Neutrophil (primary cell): ENCODE measurements around the gene DGLUCY.

ENCODE experiments used
- H3K27ac ChIP-seq: fragments of 200-600 bp; sonication (generic); 2 replicates; pipeline ENCODE4 v1.5.1; 2016; ENCODE audit warnings: mild to moderate bottlenecking, moderate library complexity
- H3K27me3 ChIP-seq: fragments of 200-600 bp; sonication (generic); 2 replicates; pipeline ENCODE4 v1.6.0; 2016; ENCODE audit warnings: mild to moderate bottlenecking
- H3K36me3 ChIP-seq: fragments of 200-600 bp; sonication (generic); 2 replicates; pipeline ENCODE4 v1.5.1; 2017
- H3K4me1 ChIP-seq, 2 experiments: fragments of 200-600 bp in 1 of 2; sonication (generic) in 1 of 2; 1 replicate in 1 of 2; 2 replicates in 1 of 2; pipeline versions ENCODE4 v1.5.1 to v1.6.1; 2013 to 2016; ENCODE audit warnings: low read depth in 1 of 2, low read length in 1 of 2, mild to moderate bottlenecking in 1 of 2, moderate library complexity in 1 of 2; ENCODE audit not compliant: control insufficient read depth in 1 of 2, insufficient read depth in 1 of 2
- H3K4me3 ChIP-seq, 2 experiments: fragments of 200-600 bp in 1 of 2; sonication (generic) in 1 of 2; 1 replicate in 1 of 2; 2 replicates in 1 of 2; pipeline ENCODE4 v1.5.1; 2013 to 2016; ENCODE audit warnings: low read depth in 1 of 2, low read length in 1 of 2, mild to moderate bottlenecking in 1 of 2, moderate library complexity in 1 of 2
- H3K9me3 ChIP-seq: fragments of 200-600 bp; sonication (generic); 2 replicates; pipeline ENCODE4 v1.5.1; 2016
- TF ChIP-seq, protein P1 (sequence below): fragments of 200-600 bp; sonication (generic); IDR thresholded peaks from 2 replicates; pipeline ENCODE4 v1.5.1; 2016; ENCODE audit warnings: antibody characterized with exemption

DGLUCY gene

GRCh38 chr14:91125271-91125660 lies 11.4 kb downstream of the DGLUCY start:
- peak overlapping the region; percentile 36 to 56 for H3K4me3 ChIP-seq
- H3K4me1 ChIP-seq = peaks cover 98 to 99% of the 10 kb centered on the region in 2 experiments
- H3K27ac ChIP-seq = peak overlapping the region; percentile 100
- no peaks in the 10 kb centered on the region for H3K9me3 ChIP-seq
- TF ChIP-seq, protein P1, sequence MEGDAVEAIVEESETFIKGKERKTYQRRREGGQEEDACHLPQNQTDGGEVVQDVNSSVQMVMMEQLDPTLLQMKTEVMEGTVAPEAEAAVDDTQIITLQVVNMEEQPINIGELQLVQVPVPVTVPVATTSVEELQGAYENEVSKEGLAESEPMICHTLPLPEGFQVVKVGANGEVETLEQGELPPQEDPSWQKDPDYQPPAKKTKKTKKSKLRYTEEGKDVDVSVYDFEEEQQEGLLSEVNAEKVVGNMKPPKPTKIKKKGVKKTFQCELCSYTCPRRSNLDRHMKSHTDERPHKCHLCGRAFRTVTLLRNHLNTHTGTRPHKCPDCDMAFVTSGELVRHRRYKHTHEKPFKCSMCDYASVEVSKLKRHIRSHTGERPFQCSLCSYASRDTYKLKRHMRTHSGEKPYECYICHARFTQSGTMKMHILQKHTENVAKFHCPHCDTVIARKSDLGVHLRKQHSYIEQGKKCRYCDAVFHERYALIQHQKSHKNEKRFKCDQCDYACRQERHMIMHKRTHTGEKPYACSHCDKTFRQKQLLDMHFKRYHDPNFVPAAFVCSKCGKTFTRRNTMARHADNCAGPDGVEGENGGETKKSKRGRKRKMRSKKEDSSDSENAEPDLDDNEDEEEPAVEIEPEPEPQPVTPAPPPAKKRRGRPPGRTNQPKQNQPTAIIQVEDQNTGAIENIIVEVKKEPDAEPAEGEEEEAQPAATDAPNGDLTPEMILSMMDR = no peak
- H3K27me3 ChIP-seq = no peaks in the 10 kb centered on the region
- H3K36me3 ChIP-seq = peaks cover 5% of the 10 kb centered on the region

DNA sequence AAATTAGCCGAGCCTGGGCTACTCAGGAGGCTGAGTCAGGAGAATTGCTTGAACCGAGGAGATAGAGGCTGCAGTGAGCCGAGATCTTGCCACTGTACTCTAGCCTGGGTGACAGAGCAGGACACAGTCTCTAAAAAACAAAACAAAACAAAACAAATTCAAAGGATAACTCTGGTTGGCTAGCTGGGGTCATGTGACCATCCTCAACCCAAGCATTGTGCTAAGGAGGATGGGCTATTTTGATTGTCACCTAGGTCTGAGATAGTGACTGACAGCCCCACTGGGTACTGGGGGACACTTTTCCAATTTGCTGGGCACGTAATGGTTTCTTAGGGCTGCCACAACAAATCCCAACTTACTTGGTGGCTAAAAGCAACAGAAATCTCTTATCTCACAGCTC lies 11.9 kb downstream of the DGLUCY start:
- Histone ChIP-seq H3K9me3 (no peaks in the 10 kb centered on the region), H3K27ac (peak overlapping the region; percentile 100), H3K27me3 (no peaks in the 10 kb centered on the region), H3K4me1 (peaks cover 92 to 95% of the 10 kb centered on the region in 2 experiments), H3K4me3 (peak overlapping the region; percentile 36 to 56), H3K36me3 (peaks cover 5% of the 10 kb centered on the region)
- TF ChIP-seq, protein P1 = no peak

DNA sequence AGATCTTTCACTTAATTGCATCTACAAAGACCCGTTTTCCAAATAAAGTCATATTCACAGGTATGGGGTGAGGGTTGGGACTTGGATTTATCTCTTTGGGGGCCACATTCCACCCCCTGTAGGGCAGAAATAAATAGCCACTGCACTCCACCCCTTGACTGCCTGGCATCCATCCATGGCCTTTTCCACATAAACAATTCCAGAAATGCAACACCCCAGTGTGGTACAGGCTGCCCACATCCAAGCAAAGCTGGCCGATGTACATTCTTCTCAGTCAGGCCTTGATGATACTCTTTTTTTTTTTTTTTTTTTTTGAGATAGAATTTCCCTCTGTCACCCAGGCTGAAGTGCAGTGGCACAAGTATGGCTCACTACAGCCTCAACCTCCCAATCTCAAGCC lies 12.9 kb downstream of the DGLUCY start:
- H3K36me3 ChIP-seq = peaks cover 13% of the 10 kb centered on the region
- peaks cover 84 to 85% of the 10 kb centered on the region in 2 experiments for H3K4me1 ChIP-seq
- no peaks in the 10 kb centered on the region for H3K9me3 ChIP-seq
- peak overlapping the region; percentile 100 for H3K27ac ChIP-seq
- TF ChIP-seq, protein P1 = no peak
- peak overlapping the region; percentile 39 to 56 for H3K4me3 ChIP-seq
- H3K27me3 ChIP-seq = no peaks in the 10 kb centered on the region

GRCh38 chr14:91127401-91127801 lies 13.5 kb downstream of the DGLUCY start:
- peak overlapping the region; percentile 39 to 56 for H3K4me3 ChIP-seq
- TF ChIP-seq, protein P1 = no peak
- H3K36me3 ChIP-seq = peaks cover 15% of the 10 kb centered on the region
- H3K4me1 ChIP-seq = peaks cover 78 to 80% of the 10 kb centered on the region in 2 experiments
- no peaks in the 10 kb centered on the region for H3K27me3 ChIP-seq
- H3K9me3 ChIP-seq = no peaks in the 10 kb centered on the region
- peak overlapping the region; percentile 100 for H3K27ac ChIP-seq

DNA sequence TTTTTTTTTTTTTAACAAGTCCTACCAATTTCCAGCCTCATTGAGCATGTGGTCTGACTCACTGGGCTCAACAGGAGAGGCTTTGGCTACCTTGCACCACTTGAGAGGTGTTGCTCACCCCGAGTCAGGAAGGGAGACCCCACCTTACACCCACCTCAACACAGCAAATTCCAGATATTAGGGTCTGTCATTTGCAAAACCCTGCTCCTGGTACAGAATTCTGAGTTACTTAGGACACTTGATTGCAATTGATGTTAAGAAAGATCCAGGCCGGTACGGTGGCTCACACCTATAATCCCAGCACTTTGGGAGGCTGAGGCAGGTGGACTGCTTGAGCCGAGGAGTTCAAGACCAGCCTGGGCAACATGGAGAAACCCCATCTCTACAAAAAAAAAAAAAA lies 14.1 kb downstream of the DGLUCY start:
- Histone ChIP-seq H3K27ac (peak overlapping the region; percentile 100), H3K36me3 (peaks cover 20% of the 10 kb centered on the region), H3K9me3 (no peaks in the 10 kb centered on the region), H3K4me3 (peak overlapping the region; percentile 39 to 56), H3K4me1 (peaks cover 72 to 75% of the 10 kb centered on the region in 2 experiments), H3K27me3 (no peaks in the 10 kb centered on the region)
- TF ChIP-seq, protein P1 = no peak

- peaks cover 65 to 67% of the 10 kb centered on the region in 2 experiments for H3K4me1 ChIP-seq
- peak overlapping the region in 1 of 2 experiments; percentile 56 for H3K4me3 ChIP-seq
- H3K27me3 ChIP-seq = no peaks in the 10 kb centered on the region
- H3K9me3 ChIP-seq = no peaks in the 10 kb centered on the region
- H3K36me3 ChIP-seq = peaks cover 25% of the 10 kb centered on the region
- TF ChIP-seq, protein P1 = no peak
- H3K27ac ChIP-seq = peak overlapping the region; percentile 100
Measured at GRCh38 chr14:91128699-91129098, 14.8 kb downstream of the DGLUCY start.
